GM21360 (cell line): ENCODE data around the gene DMKN.

Experiments
- ATAC-seq: cut with Tn5 transposase; IDR thresholded peaks from one replicate; pipeline ENCODE4 v1.9.1; 2021; ENCODE audit warnings: mild to moderate bottlenecking, moderate library complexity; ENCODE audit not compliant: unreplicated experiment

Gene DMKN

DNA sequence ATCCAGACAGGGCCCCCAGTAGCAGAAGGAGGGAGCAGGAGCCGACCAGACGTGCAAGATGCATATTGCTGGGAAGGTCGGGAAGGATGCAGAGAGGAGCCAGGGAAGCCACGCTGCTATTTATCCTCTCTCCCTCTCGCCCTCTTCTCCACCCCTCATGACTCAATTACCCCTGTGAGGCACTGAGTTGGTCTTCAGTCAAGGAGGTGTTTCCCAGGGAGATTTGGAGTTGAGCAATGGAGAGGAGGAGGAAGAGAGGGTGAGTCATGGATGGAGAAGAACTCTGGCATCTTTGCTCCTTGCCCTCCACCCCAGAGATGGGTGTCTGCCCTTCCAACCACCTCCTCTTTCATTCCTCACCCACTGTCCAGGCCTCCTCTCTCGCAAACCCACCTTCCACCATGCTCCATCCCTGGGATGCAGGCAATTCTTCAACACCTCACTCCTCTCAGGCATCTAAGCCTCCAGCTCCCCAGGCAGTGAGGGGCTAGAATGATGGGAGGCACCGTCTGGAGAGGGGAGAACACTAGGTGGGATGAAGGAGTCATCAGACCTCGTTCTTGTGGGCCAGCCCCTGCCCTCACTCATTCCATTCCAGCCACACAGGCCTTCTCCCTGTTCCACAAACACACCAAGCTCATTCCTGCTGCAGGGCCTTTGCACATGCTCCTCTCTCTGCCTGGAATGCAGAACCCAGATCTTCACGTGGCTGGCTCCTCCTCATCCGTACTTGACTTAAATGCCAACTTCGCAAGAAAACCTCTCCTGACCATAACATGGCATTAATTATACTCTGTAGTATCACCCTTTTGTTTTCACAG is 15.0 kb upstream of the DMKN start, which contains the start of gene SBSN:
SBSN (minus strand) TSS at position 94 of the 821 bp plus-strand sequence; CDS start at position 64, 30 bp downstream.
- no peak for ATAC-seq

DNA sequence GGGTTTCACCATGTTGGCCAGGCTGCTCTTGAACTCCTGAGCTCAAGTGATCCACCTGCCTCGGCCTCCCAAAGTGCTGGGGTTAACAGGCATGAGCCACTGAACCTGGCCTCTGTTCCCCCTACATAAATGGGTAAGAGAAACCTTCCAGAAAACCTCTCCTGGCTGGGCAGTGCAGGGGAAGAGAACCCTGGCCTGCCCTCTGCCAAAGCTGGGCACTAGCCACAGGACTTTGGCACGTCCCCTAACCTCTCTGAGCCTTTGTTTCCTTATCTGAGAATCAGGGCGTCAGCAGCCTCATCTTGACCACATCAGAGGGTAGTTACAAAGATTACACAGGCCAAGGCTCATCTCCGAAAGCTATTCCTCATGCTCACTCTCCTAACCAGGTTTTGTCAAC is 12.4 kb upstream of the DMKN start:
- no peak for ATAC-seq

DNA sequence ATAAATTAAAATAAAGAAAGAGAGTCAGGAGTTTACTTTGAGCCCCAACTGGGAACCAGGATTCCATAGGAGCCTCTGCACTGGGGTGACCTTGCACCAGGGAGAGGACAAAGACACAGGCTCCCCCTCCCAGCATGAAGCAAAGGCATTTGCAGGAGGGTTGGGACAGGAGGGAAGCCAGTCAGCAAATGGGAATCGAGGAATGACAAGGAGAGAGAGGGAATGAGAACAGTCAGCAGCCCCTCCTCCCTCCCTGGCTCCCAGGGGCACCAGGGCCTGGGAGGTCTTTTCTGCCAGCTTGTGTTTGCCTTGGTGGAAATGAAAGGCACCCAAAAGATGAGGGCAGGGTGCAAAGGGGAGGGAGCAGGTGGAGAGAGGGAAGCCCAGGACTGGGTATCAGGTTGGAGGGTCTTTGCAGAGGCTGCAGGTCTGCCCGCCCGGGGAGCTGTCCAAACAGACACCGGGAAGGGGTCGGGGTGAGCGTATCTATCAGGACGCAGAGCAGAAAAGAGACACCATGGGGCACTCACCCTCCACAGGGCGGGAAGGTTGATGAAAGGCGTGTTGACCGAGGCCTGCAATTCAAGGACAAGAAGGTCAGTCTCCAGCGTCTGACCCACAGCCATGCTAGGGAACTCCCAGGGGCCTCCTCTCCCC is 10.9 kb upstream of the DMKN start:
- ATAC-seq = no peak

DNA sequence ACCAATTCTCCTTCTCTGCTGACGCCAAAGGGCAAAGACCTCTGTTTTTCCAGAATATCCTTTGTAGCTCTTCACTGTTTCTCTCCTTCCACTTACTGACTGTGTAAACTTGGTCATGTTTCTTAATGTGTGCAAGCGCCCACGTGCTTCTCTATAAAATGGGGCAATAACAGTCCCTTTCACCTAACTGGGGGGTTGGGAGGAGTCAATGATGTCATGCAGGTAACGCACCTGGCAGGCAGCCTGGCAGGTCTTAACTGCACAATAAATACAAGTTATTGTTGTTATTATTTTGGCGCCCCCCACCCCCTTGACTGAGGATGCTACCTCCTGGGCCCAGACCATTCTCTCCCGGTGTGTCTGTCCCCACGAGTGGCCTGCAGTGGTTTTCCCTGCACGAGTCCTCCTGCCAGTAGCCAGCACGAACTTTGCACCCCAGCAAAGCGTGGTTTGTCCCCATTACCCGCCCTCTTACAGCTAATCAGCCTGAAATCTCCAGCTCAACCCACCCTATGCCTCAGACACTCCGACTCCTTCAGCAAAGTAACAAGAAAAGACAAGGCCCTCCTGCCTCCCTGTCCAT is 9.4 kb upstream of the DMKN start:
- ATAC-seq = no peak

DNA sequence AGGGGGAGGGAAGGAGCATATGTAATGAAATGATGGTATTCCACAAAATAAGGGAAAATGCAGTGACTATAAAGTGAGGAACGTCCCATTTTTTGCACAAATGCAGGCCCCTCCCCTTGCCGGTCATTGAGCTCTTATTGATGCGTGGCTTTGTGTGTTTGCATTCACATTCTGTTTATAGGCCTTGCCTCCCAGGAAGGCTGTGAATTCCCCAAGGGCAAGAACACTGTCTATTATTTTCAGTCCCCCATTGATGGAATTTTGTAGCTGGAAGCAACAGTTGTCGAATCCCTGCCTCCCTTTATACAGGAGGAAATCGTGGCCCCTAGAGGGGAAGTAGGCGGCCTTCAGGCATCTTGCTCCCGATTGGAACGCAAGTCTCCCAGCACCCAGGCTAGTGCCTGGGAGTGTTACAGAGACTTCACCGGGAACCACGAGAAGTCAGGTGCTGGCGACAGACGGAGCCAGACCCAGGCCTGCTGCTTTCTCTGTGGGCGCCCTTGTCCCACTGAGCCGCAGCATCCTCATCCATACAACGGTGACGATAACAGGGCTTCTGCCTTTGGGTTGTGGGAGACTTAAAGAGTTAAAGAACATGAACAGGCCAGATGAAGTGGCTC is 7.8 kb upstream of the DMKN start:
- no peak for ATAC-seq

DNA sequence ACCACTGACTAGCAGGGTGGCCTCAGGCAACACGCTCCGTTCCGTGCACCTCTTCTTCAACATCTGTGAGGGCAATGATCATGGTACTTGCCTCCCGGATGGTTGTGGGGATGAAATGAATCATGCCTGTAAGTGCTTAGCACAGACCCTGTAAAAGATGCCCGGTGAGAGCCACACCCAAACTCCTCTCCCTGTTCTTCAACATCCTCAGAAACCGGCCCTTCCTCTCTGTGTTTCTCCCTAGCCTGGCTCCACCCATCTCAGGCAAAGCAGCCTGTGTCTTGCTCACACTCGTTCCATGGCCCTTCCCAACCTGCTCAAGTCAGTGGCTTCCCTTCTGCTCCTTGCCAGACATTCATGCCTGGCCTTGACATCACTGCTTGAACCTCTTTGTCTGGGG is 5.8 kb upstream of the DMKN start:
- ATAC-seq = no peak

DNA sequence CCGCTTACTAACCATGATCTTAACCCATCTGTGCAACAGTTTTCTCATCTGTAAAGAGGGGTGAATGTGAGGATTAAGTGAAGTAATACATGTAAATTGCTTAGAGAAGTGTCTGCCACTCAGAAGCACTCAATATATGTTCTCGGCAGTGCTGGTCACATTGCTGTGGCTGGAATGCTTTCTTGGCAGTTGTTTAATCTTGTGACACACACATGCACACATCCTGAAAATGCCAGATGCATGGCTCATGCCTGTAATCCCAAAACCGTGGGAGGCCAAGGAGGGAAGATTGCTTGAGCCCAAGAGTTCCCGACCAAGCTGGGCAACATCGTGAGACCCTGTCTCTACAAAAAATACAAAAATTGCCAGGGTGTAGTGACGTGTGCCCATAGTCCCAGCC is 4.9 kb upstream of the DMKN start:
- no peak for ATAC-seq

DNA sequence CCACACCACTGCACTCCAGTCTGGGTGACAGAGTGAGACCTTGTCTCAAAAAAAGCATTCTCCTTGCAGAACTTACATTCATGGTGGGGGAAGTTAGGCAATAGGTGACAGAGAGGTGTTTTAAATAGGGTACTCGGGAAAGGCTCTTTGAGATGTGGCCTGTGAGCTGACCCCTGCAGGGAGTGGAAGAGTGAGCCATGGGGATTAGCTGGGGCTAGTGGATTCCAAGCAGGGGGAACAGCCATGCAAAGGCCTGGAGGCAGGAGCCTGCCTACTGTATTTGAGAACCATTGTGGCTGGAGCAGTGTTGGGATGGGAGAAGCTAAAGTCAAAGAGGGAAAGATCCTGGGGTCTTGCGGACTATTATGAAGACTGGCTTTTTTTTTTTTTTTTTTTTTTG is 3.9 kb upstream of the DMKN start:
- no peak for ATAC-seq

DNA sequence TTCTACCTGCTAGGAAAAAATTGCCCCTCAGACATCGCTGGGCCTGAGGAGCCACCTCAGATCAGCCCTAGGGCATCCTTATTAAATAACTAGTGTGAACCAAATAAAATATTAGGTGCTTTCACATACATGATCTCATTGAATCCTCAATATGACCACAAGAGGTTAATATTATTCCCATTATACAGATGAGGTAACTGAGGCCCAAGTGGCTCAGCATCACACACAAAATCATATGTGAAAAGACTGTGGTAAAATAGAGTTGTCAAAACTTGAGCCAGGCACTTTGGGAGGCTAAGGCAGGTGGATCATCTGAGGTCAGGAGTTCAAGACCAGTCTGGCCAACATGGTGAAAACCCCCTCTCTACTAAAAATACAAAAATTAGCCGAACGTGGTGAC is 2.9 kb upstream of the DMKN start:
- no peak for ATAC-seq

DNA sequence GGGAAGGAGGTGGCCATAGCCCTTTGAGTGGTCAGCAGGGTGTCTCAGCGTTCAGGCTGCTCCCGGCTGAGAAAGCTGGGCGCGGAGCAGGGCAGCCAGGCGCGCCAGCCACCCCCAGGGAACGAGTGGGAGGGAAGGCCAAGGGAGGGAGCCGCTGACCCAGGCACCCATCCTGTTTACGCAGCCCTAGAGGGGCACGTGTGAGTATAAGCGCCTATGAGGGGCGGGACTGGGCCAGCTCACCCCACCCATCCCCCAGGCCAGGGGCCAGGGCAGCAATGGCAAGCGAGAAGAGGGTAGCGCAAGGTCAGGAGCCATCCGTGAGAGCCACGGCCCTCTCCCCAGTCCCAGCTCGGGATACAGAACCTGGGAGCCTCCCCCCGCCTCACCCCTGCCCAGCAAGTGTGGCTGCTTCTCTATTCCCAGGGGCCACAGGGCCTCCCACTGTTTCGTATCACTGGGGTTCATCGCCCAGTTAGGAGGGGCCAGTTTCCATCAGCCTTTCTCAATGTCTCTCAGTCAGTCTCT is 897 bp upstream of the DMKN start:
- no peak for ATAC-seq

DNA sequence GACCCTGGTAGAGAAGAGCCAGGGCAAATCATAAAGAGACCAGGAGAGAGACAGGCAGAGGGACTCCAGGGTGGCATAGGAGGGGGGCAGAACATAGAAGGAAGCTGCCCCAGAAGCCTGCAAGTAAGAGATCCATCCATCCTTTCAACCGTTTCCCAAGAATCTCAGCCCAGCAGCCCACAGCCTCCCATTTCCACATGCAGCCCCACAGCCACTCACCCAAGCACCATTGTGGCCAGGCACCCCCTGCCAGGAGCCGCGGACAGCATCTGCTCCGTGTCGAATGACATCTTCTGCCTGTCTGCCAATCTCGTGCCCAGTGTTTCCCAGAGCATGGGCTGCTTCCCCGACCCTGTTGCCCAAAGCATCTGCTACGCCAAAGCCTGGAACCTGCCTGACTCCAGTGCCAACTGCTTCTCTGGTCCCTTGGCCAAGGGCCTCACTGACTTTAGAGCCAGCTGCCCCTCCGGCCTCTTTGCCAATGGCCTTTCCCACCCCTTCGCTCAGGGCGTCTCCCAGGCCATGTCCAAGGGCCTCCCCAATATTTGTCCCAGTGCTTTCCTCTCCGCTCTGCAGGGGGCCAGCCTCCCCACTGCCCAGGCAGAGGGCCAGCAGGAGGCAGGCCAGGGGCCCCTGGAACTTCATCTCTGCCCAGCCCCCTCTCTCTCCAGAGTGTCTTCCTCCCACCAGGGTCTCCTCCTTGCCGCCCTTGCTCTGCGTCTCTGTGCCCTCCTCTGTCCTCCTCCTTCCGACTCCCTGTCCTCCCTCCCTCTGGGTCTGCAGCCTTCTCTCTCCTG is 420 bp downstream of the DMKN start:
- ATAC-seq = no peak

DNA sequence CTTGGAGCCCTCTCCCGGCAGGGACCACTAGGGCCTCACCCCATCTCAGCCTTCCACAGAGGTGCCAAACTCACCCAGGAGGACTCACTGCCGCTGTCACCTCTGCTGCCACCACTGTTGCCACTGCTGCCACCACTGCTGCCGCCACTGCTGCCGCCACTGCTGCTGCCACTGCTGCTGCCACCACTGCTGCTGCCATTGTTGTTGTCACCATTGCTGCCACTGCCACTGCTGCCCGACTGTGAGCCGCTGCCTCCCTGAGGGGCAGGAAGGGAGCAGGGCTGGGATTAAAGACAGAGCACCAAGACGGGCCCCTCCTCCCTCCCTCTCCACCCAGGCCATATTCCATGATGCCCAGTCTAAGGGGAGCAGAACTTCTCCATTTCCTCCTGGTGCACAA is 2.1 kb downstream of the DMKN start:
- no peak for ATAC-seq

DNA sequence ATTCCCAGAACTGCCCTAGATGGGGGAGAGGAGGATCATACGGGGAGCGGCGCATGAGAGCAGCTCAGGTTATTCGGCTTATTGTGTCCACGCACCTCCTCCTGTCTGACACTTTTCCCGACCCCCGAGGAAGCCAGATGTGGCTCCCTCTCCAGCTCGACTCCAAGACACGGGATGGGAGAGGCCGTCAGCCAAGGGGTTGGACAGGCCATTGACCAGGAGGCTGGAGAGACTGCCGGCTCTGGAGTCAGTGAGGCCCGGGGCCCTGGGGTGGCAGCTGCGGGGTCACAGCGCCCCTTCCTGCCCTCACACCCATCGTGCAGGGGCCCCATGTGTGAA is 2.9 kb downstream of the DMKN start:
- ATAC-seq = no peak

DNA sequence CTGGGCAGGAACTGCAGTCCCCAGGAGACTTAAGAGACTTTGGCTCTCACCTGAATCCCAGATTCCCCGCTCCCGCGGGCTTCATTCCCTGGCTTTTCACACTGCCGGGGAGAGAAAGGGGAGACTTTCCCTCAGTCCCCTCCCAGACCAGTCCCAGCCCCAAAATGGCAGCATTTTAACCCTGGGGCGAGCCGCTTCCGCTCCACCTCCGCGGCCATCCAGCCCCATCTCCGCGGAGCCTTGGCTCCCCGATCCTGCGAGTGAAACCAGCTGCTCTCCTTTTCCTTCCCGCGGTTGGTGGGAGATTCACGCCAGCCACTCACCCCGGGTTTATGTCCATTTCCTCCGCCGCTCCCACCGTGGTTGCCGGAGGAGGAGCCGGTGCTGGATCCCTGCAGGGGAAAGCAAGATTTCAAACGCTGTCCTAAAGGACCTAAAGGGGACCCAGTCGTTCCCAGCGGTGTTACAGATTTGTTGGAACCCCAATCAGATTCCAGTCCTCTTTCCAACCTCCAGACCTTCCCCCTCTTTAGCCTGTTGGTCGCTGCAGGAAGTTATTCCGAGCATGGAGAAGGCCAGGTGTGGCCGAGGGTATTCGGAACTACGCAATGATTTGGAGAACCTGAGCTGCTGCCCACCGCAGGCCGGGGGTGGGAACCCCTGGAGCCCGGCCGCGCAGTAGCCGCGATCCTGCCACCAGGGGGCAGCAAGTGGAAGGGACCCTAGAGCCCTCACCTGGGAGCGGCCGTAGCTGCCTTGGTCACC is 3.4 kb downstream of the DMKN start:
- peak; percentile 56 for ATAC-seq

DNA sequence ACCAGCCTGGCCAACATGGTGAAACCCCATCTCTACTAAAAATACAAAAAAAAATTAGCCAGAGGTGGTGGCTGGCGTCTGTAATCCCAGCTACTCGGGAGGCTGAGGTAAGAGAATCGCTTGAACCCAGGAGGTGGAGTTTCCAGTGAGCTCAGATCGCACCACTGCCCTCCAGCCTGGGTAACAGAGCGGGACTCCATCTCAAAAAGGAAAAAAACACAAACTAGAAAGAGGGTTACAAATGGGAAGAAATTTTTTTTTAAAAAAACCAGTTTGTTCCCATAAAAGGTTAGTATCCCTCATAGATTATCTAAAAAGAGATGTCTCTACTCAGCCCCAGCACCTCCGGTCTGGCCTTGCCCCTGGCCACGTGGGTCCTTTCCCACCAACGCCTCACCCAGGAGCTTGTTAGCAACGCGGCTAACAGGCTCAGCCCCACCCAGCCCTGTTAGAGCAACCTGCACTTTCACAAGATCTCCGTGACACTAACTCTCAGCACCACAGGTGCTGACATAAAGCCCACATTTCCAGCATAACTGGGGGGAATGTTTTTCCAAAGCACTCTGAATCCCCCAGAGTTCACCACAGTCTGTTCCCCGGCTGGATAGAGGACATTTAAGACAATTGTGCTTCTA is 4.3 kb downstream of the DMKN start:
- no peak for ATAC-seq

DNA sequence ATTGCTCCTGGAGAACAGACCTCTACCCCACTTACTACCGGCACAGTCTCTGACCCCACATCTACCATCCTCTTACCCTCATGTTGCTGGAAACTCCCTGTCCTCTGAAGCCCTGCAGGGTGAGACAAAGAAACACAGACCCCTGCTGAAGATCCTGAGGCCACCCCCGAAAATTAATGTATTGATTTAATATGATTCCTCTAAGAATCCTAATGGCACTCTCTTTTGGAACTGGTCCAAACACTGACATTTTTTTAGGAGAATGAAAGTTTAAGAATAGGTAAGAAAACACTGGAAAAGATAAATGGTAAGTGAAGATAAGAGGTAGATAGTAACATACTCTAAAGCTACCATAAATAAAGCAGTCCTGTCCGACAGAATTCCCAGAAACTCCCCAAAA is 5.3 kb downstream of the DMKN start:
- ATAC-seq = no peak

DNA sequence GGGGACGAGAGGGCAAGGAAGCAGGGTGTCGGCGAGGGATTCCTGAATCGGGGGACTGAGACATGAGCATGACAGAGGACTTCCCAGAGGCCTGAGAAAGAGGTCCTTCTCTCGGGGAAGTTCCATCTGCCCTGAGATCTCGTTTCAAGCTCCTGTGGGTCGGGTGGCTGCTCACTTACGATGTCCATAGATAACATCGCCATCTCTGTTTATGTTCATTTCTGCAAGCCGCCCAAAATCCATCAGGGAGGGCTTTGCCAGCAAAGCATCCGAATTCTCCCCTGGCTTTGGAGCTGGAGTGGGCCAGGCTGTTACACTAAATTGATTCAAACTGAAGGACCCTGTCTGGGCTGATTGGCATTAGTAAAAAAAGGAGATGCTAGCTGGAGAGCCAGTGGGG is 5.9 kb downstream of the DMKN start:
- no peak for ATAC-seq

DNA sequence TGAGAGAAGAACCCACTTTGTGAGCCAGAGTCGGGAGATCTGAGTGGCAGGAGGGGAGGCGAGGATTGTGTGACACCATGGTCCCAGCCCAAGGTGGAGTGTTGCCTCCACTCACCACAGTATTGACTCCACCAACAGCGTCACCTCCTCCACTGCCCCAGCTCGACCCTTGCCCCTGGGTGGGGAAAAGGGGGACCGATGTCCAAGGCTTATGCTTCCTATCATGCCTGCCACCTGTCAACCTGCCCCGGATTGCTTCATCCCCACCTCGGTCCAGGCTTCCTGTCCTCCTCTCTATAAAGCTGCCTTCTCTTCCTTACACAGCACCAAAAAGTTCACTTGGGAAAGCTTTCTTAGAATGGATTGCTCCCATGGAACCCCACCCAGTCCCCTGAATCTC is 7.4 kb downstream of the DMKN start:
- ATAC-seq = no peak

DNA sequence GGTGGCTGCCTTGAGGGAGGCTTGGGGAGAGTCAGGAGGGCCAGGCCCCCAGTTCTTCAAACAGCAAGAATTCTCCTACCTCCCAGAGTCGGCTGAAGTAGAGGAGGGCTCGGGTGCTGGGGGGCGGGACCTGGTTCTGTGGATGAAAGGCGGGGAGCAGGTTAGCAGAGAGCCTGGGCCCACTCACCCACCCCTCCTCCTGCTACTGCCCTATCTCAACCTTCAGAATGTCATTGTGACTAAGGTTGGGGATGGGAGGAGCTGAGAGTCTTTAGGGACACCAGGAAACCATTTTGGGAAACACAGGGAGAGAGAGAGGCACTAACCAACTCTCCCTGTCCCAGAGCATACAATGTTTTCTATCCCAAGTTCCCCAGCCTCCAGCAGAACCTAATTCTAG is 10.7 kb downstream of the DMKN start:
- ATAC-seq = no peak

DNA sequence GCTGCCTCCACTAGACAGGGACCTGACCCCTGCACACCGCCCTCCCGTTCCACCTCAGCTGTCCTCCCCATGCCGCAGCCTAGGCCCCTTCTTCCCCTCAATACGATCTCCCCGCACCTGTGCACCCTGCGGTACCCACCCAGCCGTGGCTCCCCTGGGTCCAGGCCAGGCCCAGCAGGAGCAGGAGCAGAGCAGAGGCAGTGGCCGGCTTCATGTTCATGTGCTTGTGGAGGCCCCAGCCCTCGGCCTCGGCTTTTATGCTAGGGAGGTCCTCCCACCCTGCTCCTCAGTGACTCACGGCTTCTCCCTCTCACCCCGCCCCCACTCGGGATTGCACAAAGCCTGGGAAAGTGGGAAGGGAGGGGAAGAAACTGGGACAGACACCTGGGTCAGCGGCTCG is 11.8 kb downstream of the DMKN start:
- ATAC-seq = no peak
